ENCODE data around the gene SDF4.

Gene SDF4

GRCh38 chr1:1211541-1212441, 20.0 kb downstream of the SDF4 start:
- DNase-seq (ENCODE audit: low read depth), result no peak

GRCh38 chr1:1210726-1211540, 20.9 kb downstream of the SDF4 start:
- no peak for DNase-seq (ENCODE audit: low read depth)

GRCh38 chr1:1208713-1209433, 22.9 kb downstream of the SDF4 start:
- no peak for DNase-seq (ENCODE audit: low read depth)

- no peak for DNase-seq (ENCODE audit: low read depth)
These were observed 24.3 kb downstream of the SDF4 start for GRCh38 chr1:1207571-1207892.

- no peak for DNase-seq (ENCODE audit: low read depth)
These were observed 24.8 kb downstream of the SDF4 start for GRCh38 chr1:1206966-1207531.

- DNase-seq (ENCODE audit: low read depth), result no peak
These were observed 25.3 kb downstream of the SDF4 start, which contains the start of gene TNFRSF18 for GRCh38 chr1:1206376-1206965. Gene TNFRSF18, minus strand, starts transcription at chr1:1206592. Its CDS starts 21 bp downstream, at chr1:1206571.

- no peak for DNase-seq (ENCODE audit: low read depth)
These were observed 25.9 kb downstream of the SDF4 start for GRCh38 chr1:1205769-1206375.

GRCh38 chr1:1204998-1205768, 26.6 kb downstream of the SDF4 start:
- no peak for DNase-seq (ENCODE audit: low read depth)

- DNase-seq (ENCODE audit: low read depth), result no peak
These were observed 27.3 kb downstream of the SDF4 start for GRCh38 chr1:1204425-1204920.

- no peak for DNase-seq (ENCODE audit: low read depth)
These were observed 28.0 kb downstream of the SDF4 start for GRCh38 chr1:1203561-1204424.

GRCh38 chr1:1202831-1203560, 28.8 kb downstream of the SDF4 start:
- no peak for DNase-seq (ENCODE audit: low read depth)

- DNase-seq (ENCODE audit: low read depth), result peak; percentile 38
These were observed 30.7 kb downstream of the SDF4 start for GRCh38 chr1:1200876-1201810.

GRCh38 chr1:1199961-1200875, 31.6 kb downstream of the SDF4 start:
- DNase-seq (ENCODE audit: low read depth), result no peak

GRCh38 chr1:1199141-1199960, 32.5 kb downstream of the SDF4 start:
- no peak for DNase-seq (ENCODE audit: low read depth)

- no peak for DNase-seq (ENCODE audit: low read depth)
These were observed 33.2 kb downstream of the SDF4 start for GRCh38 chr1:1198423-1199140.

Data from EH (cell line).